CD4-positive, alpha-beta T cell treated with Interleukin-4 for 4 hours (primary cell): ENCODE measurements around the gene ZNF571.
A peak's percentile ranks its signal among the peaks of the same experiment; 100 is the strongest.

Experiments used
- DNase-seq: peaks from one replicate; pipeline ENCODE4 v3.0.0-alpha.2; 2020

The ZNF571 gene

DNA sequence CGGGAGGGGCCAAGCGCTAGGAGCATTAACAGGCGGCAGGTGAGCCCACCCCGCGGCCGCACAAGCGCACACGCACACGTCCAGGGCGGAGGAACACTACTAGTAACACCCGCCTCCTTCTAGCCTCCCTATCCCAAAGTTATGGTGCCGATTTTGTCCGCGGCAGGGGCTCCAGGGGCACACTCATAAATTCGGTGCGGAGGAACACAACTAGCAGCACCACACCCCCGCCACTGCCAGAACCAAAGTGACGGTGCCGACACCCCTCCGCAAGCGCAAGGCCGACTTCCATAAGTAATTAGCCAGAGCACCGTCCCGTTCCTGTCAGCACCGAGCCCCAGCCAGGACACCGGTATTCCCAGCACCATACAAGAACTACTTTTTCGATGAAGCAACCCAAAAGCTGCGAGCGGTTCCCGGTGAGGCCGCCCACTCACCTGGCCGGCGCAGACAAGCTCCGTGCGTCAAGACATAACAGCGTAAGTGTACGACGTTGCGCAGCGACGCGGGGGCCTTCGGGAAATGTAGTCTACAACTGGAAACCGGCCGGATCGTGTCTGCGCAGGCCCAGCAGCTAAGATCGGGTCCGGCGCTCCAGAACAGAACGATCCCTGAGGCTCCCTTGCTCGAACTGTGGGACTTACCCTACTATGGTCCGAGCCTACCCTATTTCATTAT, at the start of gene ZNF571, which contains the start of gene ZNF540:
Gene ZNF571, minus strand, starts transcription at position 489 of the 678 bp plus-strand sequence. CDS start 8,116 bp downstream, outside the sequence.
Gene ZNF540, plus strand, starts transcription at position 573 of the 678 bp plus-strand sequence. CDS start 3,572 bp downstream, outside the sequence.
- DNase-seq = peak; percentile 94

DNA sequence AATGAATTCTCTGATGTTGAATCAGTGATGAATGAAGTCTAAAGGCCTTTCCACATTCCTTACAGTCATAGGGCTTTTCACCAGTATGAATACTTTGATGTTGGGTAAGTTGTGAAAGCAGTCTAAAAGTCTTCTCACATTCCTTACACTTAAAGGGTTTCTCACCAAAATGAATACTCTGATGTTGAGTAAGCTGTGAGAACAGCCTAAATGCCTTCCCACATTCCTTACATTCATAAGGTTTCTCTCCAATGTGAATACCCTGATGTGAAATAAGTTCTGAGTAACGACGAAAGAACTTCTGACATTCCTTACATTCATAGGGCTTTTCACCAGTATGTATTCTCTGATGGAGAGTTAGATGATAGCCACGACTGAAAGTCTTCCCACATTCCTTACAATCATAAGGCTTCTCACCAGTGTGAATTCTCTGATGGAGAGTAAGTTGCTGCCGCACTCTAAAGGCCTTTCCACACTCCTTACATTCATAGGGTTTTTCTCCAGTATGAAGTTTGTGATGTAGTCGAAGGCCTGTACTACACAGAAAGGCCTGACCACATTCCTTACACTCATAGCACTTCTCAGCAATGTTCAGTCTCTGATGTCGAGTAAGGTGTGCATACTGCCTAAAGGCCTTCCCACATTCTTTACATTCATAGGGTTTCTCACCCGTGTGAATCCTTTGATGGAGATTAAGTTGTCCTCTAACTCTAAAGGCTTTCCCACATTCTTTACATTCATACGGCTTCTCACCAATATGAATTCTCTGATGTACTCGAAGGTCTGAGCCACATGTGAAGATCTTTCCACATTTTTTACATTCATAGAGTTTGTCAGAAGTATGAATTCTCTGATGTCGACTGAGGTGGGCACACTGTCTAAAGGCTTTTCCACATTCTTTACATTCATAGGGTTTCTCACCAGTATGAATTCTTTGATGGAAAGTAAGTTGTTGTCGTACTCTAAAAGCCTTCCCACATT, 40.8 kb upstream of the ZNF571 start:
- no peak for DNase-seq

DNA sequence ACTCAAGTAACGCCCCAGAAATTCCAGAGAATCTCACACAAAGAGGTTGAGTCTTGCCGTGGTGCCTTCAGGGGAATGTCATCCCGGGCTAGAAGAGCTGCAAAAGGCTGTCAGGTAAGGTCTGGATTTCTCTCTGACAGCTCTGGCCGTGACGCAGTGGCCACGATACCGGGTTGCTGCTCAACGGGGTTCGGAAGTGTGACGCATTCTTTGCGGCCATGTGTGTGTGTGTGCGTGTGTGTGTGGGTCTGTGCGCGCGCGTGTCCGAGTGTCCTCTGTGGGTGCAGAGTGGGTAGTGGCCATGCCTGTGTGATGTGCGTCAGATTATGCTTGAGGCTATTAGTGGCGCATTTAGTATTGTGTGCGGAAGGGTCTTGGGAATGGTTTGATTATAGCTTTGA, 390 bp upstream of the ZNF571 start:
- DNase-seq = peak; percentile 73

DNA sequence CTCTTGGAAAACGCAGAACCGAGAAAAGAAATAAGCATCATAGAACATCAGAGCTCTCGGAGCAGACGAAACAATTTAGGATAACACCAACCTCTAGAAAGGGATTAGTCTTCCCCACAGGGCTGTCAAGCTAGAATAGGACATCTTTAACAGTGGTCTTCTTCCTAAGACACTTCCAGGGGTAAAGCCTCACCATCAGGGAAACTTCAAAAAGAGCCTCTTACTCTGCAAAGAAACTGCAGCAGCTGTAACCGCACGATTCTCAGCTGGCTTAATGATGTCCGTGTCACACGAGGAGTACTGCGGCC, 642 bp downstream of the ZNF571 start:
- no peak for DNase-seq

DNA sequence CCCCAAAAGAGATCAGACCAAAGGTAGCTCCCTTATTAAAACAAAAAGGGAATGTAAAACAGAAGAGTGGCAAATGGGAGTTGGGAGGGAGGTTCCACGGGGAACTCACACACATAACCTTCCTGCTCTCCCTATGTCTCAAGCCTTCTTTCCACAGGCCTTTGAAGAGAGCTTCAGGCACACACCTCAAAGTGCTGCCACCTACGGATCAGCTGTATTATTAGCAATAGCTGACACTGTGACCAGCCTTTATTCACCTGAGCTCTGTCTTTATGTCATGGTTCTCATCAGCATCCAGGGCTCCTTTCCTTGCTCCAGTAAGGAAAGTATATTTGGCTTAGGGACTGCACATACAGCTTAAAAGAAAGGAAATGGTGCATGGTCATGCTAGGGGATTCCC, 11.3 kb downstream of the ZNF571 start:
- no peak for DNase-seq

DNA sequence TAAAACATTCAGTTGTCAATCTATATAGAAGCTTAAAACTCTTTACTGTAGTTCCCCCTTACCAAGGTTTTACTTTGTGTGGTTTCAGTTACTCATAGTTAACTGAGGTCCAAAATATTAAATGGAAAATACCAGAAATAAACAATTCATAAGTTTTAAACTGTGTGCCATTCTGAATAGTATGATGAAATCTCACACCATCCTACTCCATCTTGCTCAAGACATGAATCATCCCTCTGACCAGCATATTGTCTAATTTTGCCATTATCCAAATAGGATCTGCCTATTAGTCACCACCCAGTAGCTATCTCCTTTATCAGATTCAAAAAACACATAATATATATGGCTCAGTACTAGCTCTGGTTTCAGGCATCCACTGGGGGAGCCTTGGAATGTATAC, 22.4 kb downstream of the ZNF571 start:
- DNase-seq = no peak

DNA sequence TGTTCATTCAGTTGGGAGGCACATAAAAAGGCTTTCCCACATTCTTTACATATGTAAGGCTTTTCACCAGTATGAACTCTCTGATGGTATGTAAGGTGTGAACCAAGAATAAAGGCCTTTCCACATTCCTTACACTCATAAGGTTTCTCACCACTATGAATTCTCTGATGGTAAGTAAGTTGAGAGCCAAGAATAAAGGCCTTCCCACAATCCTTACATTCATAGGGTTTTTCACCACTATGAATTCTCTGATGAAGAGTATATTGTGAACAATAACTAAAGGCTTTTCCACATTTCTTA, 29.3 kb downstream of the ZNF571 start:
- no peak for DNase-seq

DNA sequence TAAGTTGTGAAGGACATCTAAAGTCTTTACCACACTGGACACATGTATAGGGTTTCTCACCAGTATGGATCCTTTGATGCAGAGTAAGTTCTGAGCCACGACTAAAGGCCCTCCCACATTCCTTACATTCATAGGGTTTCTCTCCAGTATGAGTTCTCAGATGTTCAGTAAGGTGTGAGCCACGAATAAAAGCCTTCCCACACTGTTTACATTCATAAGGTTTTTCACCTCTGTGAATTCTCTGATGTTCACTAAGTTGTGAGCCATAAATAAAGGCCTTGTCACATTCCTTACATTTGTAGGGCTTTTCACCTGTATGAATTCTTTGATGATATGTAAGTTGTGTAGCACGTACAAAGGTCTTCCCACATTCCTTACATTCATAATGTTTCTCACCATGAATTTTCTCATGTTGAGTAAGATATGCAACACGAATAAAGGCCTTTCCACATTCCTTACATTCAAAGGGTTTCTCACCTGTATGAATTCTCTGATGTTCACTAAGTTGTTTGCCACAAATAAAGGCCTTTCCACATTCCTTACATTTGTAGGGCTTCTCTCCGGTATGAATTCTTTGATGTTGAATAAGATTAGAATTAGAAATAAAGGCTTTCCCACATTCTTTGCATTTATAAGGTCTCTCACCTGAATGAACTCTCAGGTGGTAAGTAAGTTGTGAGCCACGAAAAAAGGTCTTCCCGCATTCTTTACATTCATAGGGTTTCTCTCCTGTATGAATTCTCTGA, 29.8 kb downstream of the ZNF571 start:
- no peak for DNase-seq

DNA sequence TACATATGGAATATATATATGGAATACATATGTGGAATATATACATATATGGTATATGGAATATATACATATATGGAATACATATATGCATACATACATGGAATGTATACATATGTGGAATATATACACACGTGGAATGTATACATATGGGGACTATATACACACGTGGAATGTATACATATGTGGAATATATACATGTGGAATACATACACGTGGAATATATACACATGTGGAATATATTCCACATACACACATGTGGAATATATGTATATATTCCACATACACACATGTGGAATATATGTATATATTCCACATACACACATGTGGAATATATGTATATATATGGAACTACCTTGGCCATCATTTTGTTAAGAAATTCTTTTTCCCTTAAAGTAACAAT, 31.1 kb downstream of the ZNF571 start:
- DNase-seq = no peak

DNA sequence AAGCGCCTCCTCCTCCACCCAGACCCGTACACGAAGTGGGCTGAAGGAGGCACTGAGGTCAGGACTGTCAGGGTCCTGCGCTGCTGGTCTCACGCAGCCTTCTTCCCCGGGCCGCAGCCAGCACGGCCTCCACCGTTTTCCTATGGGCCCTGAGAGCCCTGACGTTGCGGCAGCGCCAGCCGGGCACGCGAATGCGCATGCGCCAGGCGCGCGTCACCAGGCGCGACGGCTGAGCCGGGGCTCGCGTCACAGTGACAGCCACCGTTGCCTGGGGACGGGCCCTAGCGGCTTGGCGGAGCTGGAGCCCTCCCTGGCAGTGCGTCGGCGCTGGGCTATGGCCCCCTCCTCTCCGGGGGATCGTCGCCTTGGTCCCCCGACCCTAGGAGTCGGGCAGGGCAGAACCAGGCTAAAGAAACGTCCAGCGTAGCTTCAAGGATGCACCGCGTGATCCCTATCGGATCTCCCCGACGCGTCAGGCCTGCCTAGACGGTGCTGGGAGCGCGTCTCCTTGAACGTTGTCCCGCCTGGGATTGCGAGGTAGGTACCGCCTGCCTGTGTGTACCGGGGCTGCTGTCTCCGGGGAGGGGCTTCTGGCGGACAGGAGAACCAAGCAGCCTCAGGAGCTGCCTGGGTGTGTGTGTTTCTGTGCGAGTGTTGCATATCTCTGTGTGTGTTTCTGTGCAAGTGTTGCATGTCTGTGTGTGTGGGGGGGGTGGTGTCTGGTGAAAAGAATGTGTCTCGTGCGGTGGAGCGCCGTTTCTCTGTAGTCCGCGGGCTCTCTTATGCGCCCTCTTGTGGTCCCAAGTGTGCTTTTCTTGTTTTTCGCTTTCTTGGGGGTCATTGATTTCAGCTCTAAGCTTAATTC, 43.2 kb downstream of the ZNF571 start:
- peak; percentile 40 for DNase-seq

DNA sequence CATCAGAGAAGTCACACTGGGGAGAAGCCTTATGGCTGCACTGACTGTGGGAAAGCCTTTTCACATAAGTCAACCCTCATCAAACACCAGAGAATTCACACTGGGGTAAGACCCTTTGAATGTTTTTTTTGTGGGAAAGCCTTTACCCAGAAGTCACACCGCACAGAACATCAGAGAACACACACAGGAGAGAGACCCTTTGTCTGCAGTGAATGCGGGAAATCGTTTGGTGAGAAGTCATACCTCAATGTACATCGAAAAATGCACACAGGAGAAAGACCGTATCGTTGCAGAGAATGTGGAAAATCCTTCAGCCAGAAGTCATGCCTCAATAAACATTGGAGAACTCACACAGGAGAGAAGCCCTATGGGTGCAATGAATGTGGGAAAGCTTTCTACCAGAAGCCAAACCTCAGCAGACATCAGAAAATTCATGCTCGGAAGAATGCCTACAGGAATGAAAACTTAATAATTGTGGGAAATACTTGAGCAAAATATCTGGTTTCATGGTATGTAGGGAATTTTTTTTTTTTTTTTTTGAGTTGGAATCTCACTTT, 57.1 kb downstream of the ZNF571 start:
- no peak for DNase-seq

DNA sequence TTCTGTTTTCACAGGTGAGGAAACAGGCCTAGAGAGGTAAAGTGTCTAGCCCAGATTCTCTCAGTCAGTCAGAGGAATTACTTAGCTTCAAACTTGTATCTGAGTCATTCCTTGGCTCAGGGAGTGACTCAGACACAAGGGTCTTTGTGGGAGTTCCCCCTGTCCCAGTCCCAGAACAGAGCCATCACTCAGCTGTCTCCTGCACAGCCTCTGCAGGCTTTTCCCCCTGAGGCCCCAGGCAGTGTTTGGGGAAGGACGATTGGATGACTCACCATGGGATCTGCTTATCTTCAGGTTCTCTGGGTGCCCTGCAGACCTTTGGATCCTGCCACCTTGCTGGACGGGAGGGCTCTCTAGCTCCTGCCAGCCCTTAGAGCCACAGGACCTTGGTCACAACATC, 74.7 kb downstream of the ZNF571 start:
- no peak for DNase-seq
